AG04449 (cell line): Measurements from ENCODE around the gene RNU6-1.

ENCODE experiments used
- CTCF ChIA-PET: fragments of 350-600 bp; formaldehyde crosslinking; extraction: SDS; loops from one replicate; lab custom pipeline; 2021; ENCODE audit warnings: antibody characterized with exemption; lab: Yijun Ruan, JAX
- POLR2A ChIA-PET: fragments of 400-600, 350-600 bp; formaldehyde crosslinking; extraction: SDS; loops from one replicate; lab custom pipeline; 2020; ENCODE audit warnings: antibody characterized with exemption, inconsistent platforms; lab: Yijun Ruan, JAX
- DNase-seq: peaks from one replicate; pipeline ENCODE4 v3.0.0-alpha.2; 2010; ENCODE audit warnings: low read depth, low spot score
- H3K4me3 ChIP-seq: 2 replicates; pipeline ENCODE4 v1.5.1; 2011; ENCODE audit warnings: low read depth, mild to moderate bottlenecking, control low read depth, low read length
- CTCF ChIP-seq: IDR thresholded peaks from one replicate; pipeline ENCODE4 v1.5.1; 2011; ENCODE audit warnings: mild to moderate bottlenecking, moderate library complexity, low read length, control low read depth, inconsistent platforms; ENCODE audit not compliant: insufficient read depth; ENCODE audit errors: missing control alignments

Gene RNU6-1

DNA sequence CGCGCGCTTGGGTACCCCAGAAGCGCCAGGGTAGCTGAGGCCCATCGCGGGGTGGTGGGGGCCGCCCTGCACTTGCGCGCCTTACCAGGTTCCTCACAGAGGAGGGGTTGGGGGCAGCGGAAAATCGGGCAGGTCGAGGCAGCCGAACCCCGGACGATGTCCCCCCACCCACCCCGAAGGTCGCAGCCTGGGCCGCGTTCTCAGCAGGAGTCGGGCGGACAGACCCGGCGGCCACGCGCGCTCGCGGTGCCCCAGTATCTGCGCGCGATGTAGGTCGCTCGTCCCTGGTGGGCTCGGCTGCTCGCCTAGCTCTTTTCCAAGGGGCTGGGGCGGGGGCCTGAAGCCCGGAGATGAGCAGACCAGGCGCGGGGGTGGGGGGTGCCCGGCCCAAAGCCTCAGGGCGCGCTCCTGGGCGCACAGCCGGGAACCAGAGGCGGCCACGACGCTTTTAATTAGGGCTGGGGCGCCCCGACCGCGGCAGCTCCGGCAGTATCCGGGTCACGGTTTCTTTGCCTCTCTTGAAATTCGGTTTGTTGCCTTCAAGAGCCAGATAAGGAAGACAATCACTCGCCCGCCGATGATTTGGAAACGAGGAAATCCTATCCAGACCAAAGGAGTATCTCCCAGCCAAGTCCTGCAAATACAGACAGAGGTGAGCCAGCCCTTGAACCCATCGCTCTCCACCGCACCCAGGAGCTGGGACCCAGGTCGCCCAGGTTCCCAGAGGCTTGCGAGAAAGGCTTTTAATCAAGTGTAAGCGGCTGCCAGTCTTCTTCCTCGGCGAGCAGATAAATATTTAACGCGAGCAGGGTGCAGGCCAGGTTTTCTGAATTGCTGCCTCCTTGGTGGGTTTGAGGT lies 10.0 kb downstream of the RNU6-1 start:
- ChIA-PET POLR2A (no interaction called here), CTCF (interaction anchor here (3.6 kb wide), 1 partner anchor 373 kb away, joined by 10 read pairs; no protein-coding TSS in a partner anchor)
- DNase-seq = no peak
- no peak overlapping the region for H3K4me3 ChIP-seq
- TF ChIP-seq CTCF = no peak

DNA sequence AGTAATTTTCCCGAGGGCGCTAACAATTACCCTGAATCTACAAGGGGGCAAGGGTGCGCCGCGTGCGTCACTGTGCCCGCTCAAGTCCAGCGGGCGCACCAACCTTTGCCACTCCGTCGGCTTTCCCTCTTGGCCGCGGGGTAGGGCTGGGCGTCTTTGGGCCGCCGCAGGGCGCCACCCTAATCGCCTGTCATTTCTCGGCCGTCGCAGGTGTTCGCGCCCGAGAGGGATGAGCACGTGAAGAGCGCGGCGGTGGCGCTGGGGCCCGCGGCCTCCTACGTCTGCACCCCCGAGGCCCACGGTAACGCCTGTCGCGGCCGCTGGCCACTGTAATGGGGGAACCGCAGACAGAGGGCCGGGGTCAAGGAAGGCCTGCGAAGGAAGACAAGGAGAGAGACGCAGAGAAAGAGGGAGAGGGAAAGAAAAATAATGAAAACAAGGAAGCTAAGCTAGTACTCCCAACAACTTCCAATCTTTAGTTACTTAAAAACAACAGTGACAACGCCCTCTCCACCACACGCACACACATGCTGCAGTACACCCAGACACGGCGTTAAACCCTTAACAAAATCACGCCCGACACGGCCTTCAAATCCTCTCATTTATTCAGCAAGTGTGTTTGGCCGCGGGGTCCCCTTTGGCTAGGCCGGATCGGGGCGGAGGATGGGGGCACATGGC lies 10.7 kb downstream of the RNU6-1 start:
- TF ChIP-seq CTCF = no peak
- CTCF ChIA-PET = interaction anchor here (3.6 kb wide), 1 partner anchor 372 kb away, joined by 10 read pairs; no protein-coding TSS in a partner anchor
- DNase-seq = no peak
- POLR2A ChIA-PET = no interaction called here
- H3K4me3 ChIP-seq = no peak overlapping the region

GRCh38 chr15:67828278-67828968 lies 11.4 kb downstream of the RNU6-1 start:
- POLR2A ChIA-PET = no interaction called here
- DNase-seq = no peak
- no peak for TF ChIP-seq CTCF
- no peak overlapping the region for H3K4me3 ChIP-seq
- CTCF ChIA-PET = interaction anchor here (1.7 to 3.6 kb wide), 2 partner anchors 327 to 371 kb away, joined by 6 to 10 read pairs; no protein-coding TSS in a partner anchor

DNA sequence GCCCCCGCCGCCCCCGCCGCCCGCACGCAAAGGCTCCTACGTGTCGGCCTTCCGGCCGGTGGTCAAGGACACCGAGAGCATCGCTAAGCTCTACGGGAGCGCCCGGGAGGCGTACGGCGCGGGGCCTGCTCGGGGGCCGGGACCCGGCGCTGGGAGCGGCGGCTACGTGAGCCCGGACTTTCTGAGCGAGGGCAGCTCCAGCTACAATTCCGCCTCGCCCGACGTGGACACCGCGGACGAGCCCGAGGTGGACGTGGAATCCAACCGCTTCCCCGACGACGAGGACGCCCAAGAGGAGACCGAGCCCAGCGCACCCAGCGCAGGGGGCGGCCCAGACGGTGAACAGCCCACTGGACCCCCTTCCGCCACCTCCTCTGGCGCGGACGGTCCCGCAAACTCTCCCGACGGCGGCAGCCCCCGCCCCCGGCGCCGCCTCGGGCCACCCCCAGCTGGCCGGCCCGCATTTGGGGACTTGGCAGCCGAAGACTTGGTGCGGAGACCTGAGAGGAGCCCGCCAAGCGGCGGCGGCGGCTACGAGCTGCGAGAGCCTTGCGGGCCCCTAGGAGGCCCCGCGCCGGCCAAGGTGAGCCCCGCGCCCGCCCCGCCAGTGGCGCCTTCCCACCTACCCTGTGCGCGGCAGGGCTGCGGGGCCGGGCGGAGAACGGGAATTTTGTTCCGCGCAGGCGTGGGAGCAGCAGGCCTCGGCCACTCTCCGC lies 12.1 kb downstream of the RNU6-1 start:
- ChIA-PET POLR2A (no interaction called here), CTCF (interaction anchor here (1.7 to 3.6 kb wide), 3 partner anchors 10 to 371 kb away, joined by 6 to 10 read pairs (median 6); no protein-coding TSS in a partner anchor)
- DNase-seq = no peak
- no peak overlapping the region for H3K4me3 ChIP-seq
- no peak for TF ChIP-seq CTCF

GRCh38 chr15:67826717-67827561 lies 12.9 kb downstream of the RNU6-1 start:
- POLR2A ChIA-PET = no interaction called here
- CTCF ChIA-PET = interaction anchor here (1.7 to 3.6 kb wide), 3 partner anchors 10 to 370 kb away, joined by 6 to 10 read pairs (median 6); no protein-coding TSS in a partner anchor
- no peak overlapping the region for H3K4me3 ChIP-seq
- no peak for DNase-seq
- no peak for TF ChIP-seq CTCF
